Panc1 (cell line): ENCODE results near the gene IL15. TPM values are rescaled to one million over a fixed set of nuclear protein-coding genes. Genes with fewer than 3 reads are reported as not detected.

Experiments used
- ATAC-seq: fragments of 200-7000 bp; cut with Tn5 transposase; 2 replicates; pipeline ENCODE4 v1.9.1; 2020; ENCODE audit warnings: mild to moderate bottlenecking, moderate library complexity
- BruUV-seq: library from RNA; stranded (reverse); fragments of 400-500 nt; replicated peaks from 2 replicates; lab custom pipeline; 2021; lab: Mats Ljungman, UMichigan
- CTCF ChIA-PET: fragments of 300-600 bp; sonication (Branson Sonifier 250); formaldehyde crosslinking; loops from one replicate; lab custom pipeline; 2022; ENCODE audit warnings: antibody characterized with exemption; lab: Charles Lee
- POLR2A ChIA-PET: fragments of 300-600 bp; sonication (Branson Sonifier 250); formaldehyde crosslinking; loops from one replicate; lab custom pipeline; 2022; ENCODE audit warnings: antibody characterized with exemption; lab: Charles Lee
- DNase-seq: peaks from one replicate; pipeline ENCODE4 v3.0.0-alpha.2; 2010; ENCODE audit warnings: low read depth, low spot score
- H3K27ac ChIP-seq: 2 replicates; pipeline ENCODE4 v1.5.1; 2011; ENCODE audit warnings: mild to moderate bottlenecking, low read length, inconsistent platforms
- H3K27me3 ChIP-seq: fragments of 200-500 bp; sonication (Bioruptor generic); 2 replicates; pipeline ENCODE4 v1.6.0; 2014; ENCODE audit warnings: low read length, inconsistent platforms; ENCODE audit not compliant: control insufficient read depth, insufficient read depth
- H3K36me3 ChIP-seq: fragments of 200-500 bp; sonication (Bioruptor generic); 2 replicates; pipeline ENCODE4 v1.5.1; 2014; ENCODE audit warnings: inconsistent platforms, mild to moderate bottlenecking, low read length, moderate library complexity; ENCODE audit not compliant: control insufficient read depth, insufficient read depth
- H3K4me1 ChIP-seq: 2 replicates; pipeline ENCODE4 v1.5.1; 2011; ENCODE audit warnings: inconsistent platforms, mild to moderate bottlenecking, low read length, moderate library complexity; ENCODE audit not compliant: control insufficient read depth, insufficient read depth
- H3K4me3 ChIP-seq, 2 experiments: 2 replicates each; pipeline ENCODE4 v1.5.1; 2011 to 2012; ENCODE audit warnings: low read depth in 2 of 2, low read length in 2 of 2, mild to moderate bottlenecking in 2 of 2, inconsistent platforms in 1 of 2, moderate library complexity in 1 of 2
- H3K9me3 ChIP-seq: fragments of 200-500 bp; sonication (Bioruptor generic); 2 replicates; pipeline ENCODE4 v1.5.1; 2014; ENCODE audit warnings: low read depth, mild to moderate bottlenecking, inconsistent platforms, low read length, moderate library complexity; ENCODE audit not compliant: control insufficient read depth, insufficient read depth
- CTCF ChIP-seq: fragments of 450-650 bp; IDR thresholded peaks from 2 replicates; pipeline ENCODE4 v1.5.1; 2017; ENCODE audit warnings: mild to moderate bottlenecking
- POLR2AphosphoS5 ChIP-seq: IDR thresholded peaks from 2 replicates; pipeline ENCODE4 v1.6.1; 2012; ENCODE audit warnings: mild to moderate bottlenecking, low read depth, low read length, moderate library complexity
- REST ChIP-seq, 2 experiments: IDR thresholded peaks; 2 replicates each; pipeline ENCODE4 v1.6.1; 2011 to 2012; ENCODE audit warnings: low read depth in 2 of 2, control low read depth in 1 of 2, low read length in 1 of 2, mild to moderate bottlenecking in 1 of 2, moderate library complexity in 1 of 2; ENCODE audit not compliant: insufficient read depth in 1 of 2
- SIN3A ChIP-seq: IDR thresholded peaks from 2 replicates; pipeline ENCODE4 v1.6.1; 2012; ENCODE audit warnings: low read depth, mild to moderate bottlenecking, low read length, moderate library complexity, borderline replicate concordance; ENCODE audit not compliant: insufficient read depth
- TCF7L2 ChIP-seq: IDR thresholded peaks from 2 replicates; pipeline ENCODE4 v1.6.1; 2011; ENCODE audit warnings: mild to moderate bottlenecking, low read depth, low read length, inconsistent platforms
- in situ Hi-C: cut with HindIII; loops from 2 replicates; pipeline ENCODE4 v1.10.0; 2016; ENCODE audit warnings: low sequenced_read_pairs, low pct_unique_long_range_greater_than_20kb
- intact Hi-C: fragments of 100-400 bp; cut with micrococcal nuclease; formaldehyde crosslinking; loops from one replicate; pipeline ENCODE4 v1.10.0; 2022; ENCODE audit not compliant: unreplicated experiment
- total RNA-seq: library from RNA; stranded (reverse); gene quantifications from one replicate; pipeline ENCODE4 v1.2.1, GENCODE V29; 2021; ENCODE audit not compliant: unreplicated experiment

IL15 gene
- total RNA-seq, 1 experiment from 2014 or later = 2.7 TPM

DNA sequence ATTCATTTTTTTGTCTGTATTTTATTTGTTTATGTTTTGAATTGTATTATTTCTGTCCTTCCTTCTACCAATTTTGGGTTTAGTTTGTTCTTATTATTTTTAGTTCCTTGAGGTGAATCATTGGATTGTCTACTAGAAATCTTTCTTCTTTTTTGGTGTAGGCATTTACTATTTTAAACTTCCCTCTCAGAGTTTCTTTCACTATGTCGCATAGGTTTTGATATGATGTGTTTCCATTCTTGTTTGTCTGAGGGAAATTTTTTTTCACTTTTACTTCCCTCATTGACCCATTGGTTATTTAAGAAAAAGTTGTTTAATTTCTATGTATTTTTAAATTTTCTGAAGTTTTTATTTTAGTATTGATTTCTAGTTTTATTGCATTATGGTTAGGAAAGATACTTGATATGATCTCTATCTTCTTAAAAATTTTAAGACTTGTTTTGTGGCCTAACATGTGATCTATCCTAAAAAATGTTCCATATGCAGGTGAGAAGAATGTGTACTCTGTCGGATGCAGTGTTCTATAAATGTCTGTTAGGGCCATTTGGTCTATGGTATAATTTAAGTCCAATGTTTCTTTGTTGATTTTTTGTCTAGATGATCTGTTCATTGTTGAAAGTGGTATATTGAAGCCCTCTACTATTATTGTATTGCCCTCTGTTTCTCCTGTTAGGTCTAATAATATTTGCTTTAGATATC is 68.8 kb downstream of the IL15 start:
- H3K9me3 ChIP-seq = no peaks in the 10 kb centered on the region
- H3K4me3 ChIP-seq = no peak overlapping the region
- no peaks in the 10 kb centered on the region for H3K27me3 ChIP-seq
- no TSS peak for BruUV-seq
- ChIA-PET CTCF (no interaction called here), POLR2A (no interaction called here)
- ATAC-seq (no peak), DNase-seq (no peak)
- H3K36me3 ChIP-seq = no peaks in the 10 kb centered on the region
- TF ChIP-seq SIN3A (no peak), REST (IDR thresholded peaks at IDR 0.05; ENCODE audit: insufficient read depth in 1 of 2, low read depth in 2 of 2, low read length in 1 of 2) (no peak), POLR2AphosphoS5 (no peak), CTCF (no peak), TCF7L2 (no peak)
- no peaks in the 10 kb centered on the region for H3K4me1 ChIP-seq
- H3K27ac ChIP-seq = no peak overlapping the region
- in situ Hi-C loops = no loop called here
- intact Hi-C loops = no loop called here

- TF ChIP-seq POLR2AphosphoS5 (no peak), TCF7L2 (no peak), CTCF (no peak), SIN3A (no peak)
- Histone ChIP-seq H3K4me3 (no peak overlapping the region), H3K36me3 (no peaks in the 10 kb centered on the region), H3K4me1 (no peaks in the 10 kb centered on the region), H3K27me3 (no peaks in the 10 kb centered on the region), H3K27ac (no peak overlapping the region), H3K9me3 (no peaks in the 10 kb centered on the region)
- DNase-seq = no peak
- ChIA-PET POLR2A (no interaction called here), CTCF (no interaction called here)
- intact Hi-C loops = no loop called here
- no TSS peak for BruUV-seq
- ATAC-seq = no peak
- in situ Hi-C loops = no loop called here
Observed at GRCh38 chr4:141705747-141706377, 69.5 kb downstream of the IL15 start.
